Measurements from ENCODE around the gene PSRC1. TPM values are rescaled to one million over a fixed set of nuclear protein-coding genes. Genes with fewer than 3 reads are reported as not detected.

Gene PSRC1
- total RNA-seq, 4 donors from 2014 or later, result 1.9 to 6.8 (median 3.7) TPM

DNA sequence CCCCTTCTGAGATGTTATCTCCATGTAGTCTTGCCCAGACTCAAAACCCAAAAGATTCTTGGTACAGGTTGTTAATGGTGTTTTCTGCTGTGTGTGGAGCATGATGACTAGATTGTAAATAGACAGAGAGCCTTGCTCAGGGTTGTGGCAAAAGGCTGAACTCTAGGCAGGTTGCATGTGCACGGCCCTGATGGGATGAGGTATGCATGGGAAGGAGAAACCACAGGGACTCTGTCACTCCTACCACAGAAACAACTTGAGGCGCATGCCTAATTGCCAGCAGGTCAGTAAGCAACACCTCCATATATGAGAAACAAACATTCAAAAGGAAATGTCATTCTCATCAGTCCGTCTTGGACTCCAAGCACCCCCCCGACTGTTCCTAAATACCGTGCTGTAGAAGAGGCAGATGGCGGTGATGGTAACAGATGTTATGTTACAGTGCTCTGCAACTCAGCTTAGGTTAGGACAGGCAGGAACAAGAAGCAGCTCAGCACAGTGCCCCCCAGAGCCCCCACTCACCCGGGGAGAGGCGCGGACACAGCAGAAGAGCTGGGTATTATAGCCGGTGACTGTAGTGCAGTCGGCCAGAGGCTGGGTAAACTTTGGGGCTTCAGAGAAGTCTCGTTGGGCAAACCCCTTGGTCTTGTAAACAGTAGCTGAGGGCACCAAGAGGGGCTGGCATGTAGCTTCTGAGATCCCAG is 12.9 kb upstream of the PSRC1 start:
- no peak overlapping the region for H3K27ac ChIP-seq
- 75% methylated on average over 12 of the region's 12 CpGs for WGBS
- TF ChIP-seq POLR2AphosphoS5 (IDR thresholded peaks at IDR 0.05), result no peak
- no peak for TF ChIP-seq POLR2A (IDR thresholded peaks at IDR 0.05)
- no peak for TF ChIP-seq EP300 (IDR thresholded peaks at IDR 0.05)
- TF ChIP-seq, protein P1, sequence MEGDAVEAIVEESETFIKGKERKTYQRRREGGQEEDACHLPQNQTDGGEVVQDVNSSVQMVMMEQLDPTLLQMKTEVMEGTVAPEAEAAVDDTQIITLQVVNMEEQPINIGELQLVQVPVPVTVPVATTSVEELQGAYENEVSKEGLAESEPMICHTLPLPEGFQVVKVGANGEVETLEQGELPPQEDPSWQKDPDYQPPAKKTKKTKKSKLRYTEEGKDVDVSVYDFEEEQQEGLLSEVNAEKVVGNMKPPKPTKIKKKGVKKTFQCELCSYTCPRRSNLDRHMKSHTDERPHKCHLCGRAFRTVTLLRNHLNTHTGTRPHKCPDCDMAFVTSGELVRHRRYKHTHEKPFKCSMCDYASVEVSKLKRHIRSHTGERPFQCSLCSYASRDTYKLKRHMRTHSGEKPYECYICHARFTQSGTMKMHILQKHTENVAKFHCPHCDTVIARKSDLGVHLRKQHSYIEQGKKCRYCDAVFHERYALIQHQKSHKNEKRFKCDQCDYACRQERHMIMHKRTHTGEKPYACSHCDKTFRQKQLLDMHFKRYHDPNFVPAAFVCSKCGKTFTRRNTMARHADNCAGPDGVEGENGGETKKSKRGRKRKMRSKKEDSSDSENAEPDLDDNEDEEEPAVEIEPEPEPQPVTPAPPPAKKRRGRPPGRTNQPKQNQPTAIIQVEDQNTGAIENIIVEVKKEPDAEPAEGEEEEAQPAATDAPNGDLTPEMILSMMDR (IDR thresholded peaks at IDR 0.05), result no peak
- H3K27me3 ChIP-seq, result no peaks in the 10 kb centered on the region
- H3K36me3 ChIP-seq, result no peaks in the 10 kb centered on the region
- H3K4me3 ChIP-seq, result no peak overlapping the region
- H3K9me3 ChIP-seq, result no peaks in the 10 kb centered on the region
- no peak for DNase-seq (ENCODE audit: low spot score in 2 of 2)
- H3K4me1 ChIP-seq, result peaks cover 25% of the 10 kb centered on the region

DNA sequence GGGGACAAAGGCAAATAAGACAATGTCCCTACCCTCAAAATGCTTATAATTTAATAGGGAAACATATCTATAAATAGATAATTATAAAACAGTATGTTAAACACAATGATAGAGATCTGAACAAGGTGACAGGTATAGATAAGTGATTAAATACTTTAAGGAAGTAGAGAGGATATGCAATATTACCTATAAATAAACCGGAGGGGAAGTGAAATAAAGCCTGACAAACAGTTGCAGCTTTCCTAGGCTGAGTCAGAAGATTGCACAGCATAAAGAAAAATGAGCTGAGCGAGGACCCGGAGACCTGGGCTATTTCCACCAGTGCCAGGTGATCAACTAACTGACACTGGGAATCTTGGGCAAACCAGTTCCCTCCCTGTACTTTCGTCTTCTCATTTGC is 11.5 kb upstream of the PSRC1 start:
- H3K36me3 ChIP-seq, result no peaks in the 10 kb centered on the region
- no peak overlapping the region for H3K4me3 ChIP-seq
- no peaks in the 10 kb centered on the region for H3K27me3 ChIP-seq
- H3K9me3 ChIP-seq, result no peaks in the 10 kb centered on the region
- no peak for DNase-seq (ENCODE audit: low spot score in 2 of 2)
- TF ChIP-seq EP300 (IDR thresholded peaks at IDR 0.05), result no peak
- TF ChIP-seq POLR2AphosphoS5 (IDR thresholded peaks at IDR 0.05), result no peak
- TF ChIP-seq, protein P1 (IDR thresholded peaks at IDR 0.05), result no peak
- no peak for TF ChIP-seq POLR2A (IDR thresholded peaks at IDR 0.05)
- peaks cover 16% of the 10 kb centered on the region for H3K4me1 ChIP-seq
- WGBS, result 62% methylated on average over 4 of the region's 4 CpGs
- H3K27ac ChIP-seq, result no peak overlapping the region

DNA sequence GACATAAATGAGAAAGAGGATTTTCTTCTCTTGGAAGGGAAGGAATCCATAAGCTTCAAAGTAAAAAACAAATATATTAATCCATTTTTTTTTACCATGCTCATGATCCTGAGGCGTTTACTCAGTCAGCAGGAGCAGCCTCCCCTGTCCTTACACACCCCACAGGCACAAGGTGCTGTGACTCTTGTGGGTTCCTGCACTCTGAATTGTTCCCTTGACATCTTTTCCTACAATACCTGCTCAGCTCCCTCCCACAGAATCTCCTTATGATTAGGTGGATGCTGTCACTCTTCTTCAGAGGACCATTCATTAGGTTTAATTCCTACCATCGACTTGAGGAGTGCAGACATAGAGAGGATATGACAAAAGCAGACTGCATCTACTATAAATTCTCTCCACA is 10.1 kb upstream of the PSRC1 start:
- TF ChIP-seq EP300 (IDR thresholded peaks at IDR 0.05) (no peak), POLR2A (IDR thresholded peaks at IDR 0.05) (no peak), POLR2AphosphoS5 (IDR thresholded peaks at IDR 0.05) (no peak)
- TF ChIP-seq, protein P1 (IDR thresholded peaks at IDR 0.05), result no peak
- 61% methylated on average over 2 of the region's 2 CpGs for WGBS

DNA sequence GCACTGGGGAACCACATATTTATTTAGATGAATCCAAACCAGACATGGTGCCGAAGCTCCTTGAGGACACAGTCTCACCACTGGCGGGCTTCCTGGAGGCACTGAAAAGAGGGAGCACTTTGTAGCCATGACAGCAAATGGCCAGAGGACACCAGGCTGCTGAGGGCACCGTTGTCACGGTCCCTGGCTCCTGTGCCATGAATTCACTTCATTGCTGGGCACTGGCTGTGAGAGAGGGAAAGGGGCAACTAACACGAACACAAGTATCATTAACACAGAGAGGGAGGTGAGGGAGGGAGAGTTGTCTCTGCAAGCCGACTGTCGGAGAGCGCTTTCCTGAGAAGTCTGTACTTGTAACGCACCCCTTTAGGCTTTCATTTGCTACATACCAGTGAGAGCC is 9.4 kb upstream of the PSRC1 start:
- no peaks in the 10 kb centered on the region for H3K4me1 ChIP-seq
- no peaks in the 10 kb centered on the region for H3K36me3 ChIP-seq
- TF ChIP-seq POLR2A (IDR thresholded peaks at IDR 0.05) (no peak), POLR2AphosphoS5 (IDR thresholded peaks at IDR 0.05) (no peak), EP300 (IDR thresholded peaks at IDR 0.05) (no peak)
- TF ChIP-seq, protein P1 (IDR thresholded peaks at IDR 0.05), result no peak
- H3K27ac ChIP-seq, result no peak overlapping the region
- no peak overlapping the region for H3K4me3 ChIP-seq
- WGBS, result 63% methylated on average over 9 of the region's 9 CpGs
- H3K27me3 ChIP-seq, result no peaks in the 10 kb centered on the region
- DNase-seq (ENCODE audit: low spot score in 2 of 2), result no peak
- no peaks in the 10 kb centered on the region for H3K9me3 ChIP-seq

More for the DNA sequence above, 10.1 kb upstream of the PSRC1 start:
- H3K27ac ChIP-seq, result no peak overlapping the region
- no peaks in the 10 kb centered on the region for H3K36me3 ChIP-seq
- H3K27me3 ChIP-seq, result no peaks in the 10 kb centered on the region
- H3K9me3 ChIP-seq, result no peaks in the 10 kb centered on the region
- no peak for DNase-seq (ENCODE audit: low spot score in 2 of 2)
- H3K4me1 ChIP-seq, result peaks cover 2% of the 10 kb centered on the region
- no peak overlapping the region for H3K4me3 ChIP-seq

DNA sequence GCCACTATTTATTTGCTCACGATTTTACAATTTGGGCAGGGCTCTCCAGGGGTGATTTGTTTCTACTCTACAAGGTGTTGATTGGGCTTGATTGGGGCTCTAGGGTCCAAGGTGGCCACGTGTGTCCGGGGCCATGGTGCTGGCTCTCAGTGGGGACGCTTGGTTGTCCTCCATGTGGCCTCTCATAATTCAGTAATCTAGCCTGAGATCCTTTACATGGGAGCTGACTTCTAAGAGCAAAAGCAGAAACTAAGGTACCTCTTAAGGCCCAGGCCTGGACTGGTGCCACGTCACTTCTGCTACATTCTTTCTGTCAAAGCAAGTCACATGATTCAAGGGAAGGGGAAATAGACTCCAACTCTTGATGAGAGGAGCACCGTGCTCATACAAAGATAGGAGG is 8.1 kb upstream of the PSRC1 start:
- WGBS, result 69% methylated on average over 6 of the region's 6 CpGs
- H3K36me3 ChIP-seq, result no peaks in the 10 kb centered on the region
- DNase-seq (ENCODE audit: low spot score in 2 of 2), result no peak

More for the DNA sequence above, 8.1 kb upstream of the PSRC1 start:
- TF ChIP-seq POLR2A (IDR thresholded peaks at IDR 0.05) (no peak), POLR2AphosphoS5 (IDR thresholded peaks at IDR 0.05) (no peak), EP300 (IDR thresholded peaks at IDR 0.05) (no peak)
- TF ChIP-seq, protein P1 (IDR thresholded peaks at IDR 0.05), result no peak
- H3K27me3 ChIP-seq, result no peaks in the 10 kb centered on the region
- H3K27ac ChIP-seq, result no peak overlapping the region
- H3K9me3 ChIP-seq, result no peaks in the 10 kb centered on the region
- no peak overlapping the region for H3K4me3 ChIP-seq
- no peaks in the 10 kb centered on the region for H3K4me1 ChIP-seq
